T-helper 1 cell treated with Interleukin-12 subunit alpha and Interleukin-12 subunit beta and Interleukin-4 antibody, amounts not matched to agents 30 ng/mL and 1 ng/mL, for 36 hours (primary cell): ENCODE measurements around the gene CBX3. TPM values are rescaled to one million over a fixed set of nuclear protein-coding genes. Genes with fewer than 3 reads are reported as not detected.

Experiments
- total RNA-seq: library from RNA; stranded (reverse); gene quantifications from 2 replicates; pipeline ENCODE4 v1.2.3, GENCODE V29; 2022

CBX3 gene
- total RNA-seq, 1 donor from 2014 or later = 199 TPM

Other genes starting within 250 kb of the CBX3 start
- 69.4 and 71.7 TPM in 2 replicates for gene NFE2L3, start 49.5 kb upstream of the CBX3 start, total RNA-seq
- 688 and 704 TPM in 2 replicates for gene HNRNPA2B1, start 999 bp upstream of the CBX3 start, total RNA-seq
- 43.1 and 45.7 TPM in 2 replicates for gene SNX10, start 90.1 kb downstream of the CBX3 start, total RNA-seq